Body of pancreas (tissue), 4 donors: Measurements from ENCODE around the gene PEG3.

Source experiments
- CTCF ChIP-seq, 7 experiments: fragments of 450-650 bp in 4 of 7; fragments of 200-600 bp in 3 of 7; sonication (generic) in 3 of 7; IDR thresholded peaks; one replicate each; pipeline ENCODE4 v1.5.1; 2016 to 2019; ENCODE audit warnings: antibody characterized with exemption in 7 of 7
- POLR2A ChIP-seq, 3 donors: fragments of 450-650 bp; IDR thresholded peaks; one replicate each; pipeline ENCODE4 v1.6.1; 2016; ENCODE audit warnings: antibody characterized with exemption in 3 of 3, mild to moderate bottlenecking in 2 of 3

DNA sequence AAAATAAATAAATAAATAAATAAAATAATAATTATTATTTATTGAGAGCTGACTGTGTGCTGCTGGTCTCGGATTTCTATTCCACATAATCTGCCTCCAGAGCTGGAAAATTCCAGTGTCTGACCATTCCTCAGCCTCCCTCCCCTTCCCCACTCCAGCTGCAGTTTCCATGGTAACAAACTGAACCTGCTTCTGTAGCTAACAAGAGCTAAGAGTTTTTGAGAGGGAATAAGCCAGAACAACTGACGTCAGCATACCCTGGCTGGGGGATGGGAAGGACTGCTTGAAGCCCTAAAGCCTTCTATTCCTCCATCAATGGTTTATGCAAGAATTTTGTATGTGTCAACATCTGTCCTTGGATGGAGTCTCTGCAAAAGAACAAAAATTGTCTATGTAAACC lies 26.0 kb upstream of the PEG3 start:
- TF ChIP-seq POLR2A (IDR thresholded peaks at IDR 0.05) (no peak), CTCF (IDR thresholded peaks at IDR 0.05) (no peak)
